Measurements from ENCODE around the gene KSR2. TPM values are rescaled to one million over a fixed set of nuclear protein-coding genes. Genes with fewer than 3 reads are reported as not detected.

Gene KSR2
- total and polyA plus RNA-seq, 10 of the 15 experiments (the other 5 are each of a cell fraction or from before 2014, with no cell fraction given) = under 0.01 to 1.5 (median 0.01) TPM; not detected in 3

DNA sequence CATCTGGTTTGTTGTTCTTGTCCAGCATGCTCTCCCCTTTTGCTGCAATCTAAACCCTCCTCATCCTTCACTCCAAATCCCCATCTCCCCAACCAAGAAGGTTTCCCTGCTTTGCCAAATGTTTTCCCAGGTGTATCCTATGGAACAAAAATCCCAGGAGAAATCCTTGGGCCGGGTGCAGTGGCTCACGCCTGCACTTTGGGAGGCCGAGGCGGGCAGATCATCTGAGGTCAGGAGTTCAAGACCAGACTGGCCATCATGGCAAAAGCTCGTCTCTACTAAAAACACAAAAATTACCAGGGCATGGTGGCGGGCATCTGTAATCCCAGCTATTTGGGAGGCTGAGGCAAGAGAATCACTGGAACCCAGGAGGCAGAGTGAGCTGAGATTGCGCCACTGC lies 5.0 kb downstream of the KSR2 start:
- intact Hi-C loops (cut with micrococcal nuclease; ENCODE audit: unreplicated experiment) (no loop called here), in situ Hi-C loops (cut with MboI) (no loop called here)
- DNase-seq (ENCODE audit: low read depth, low spot score) (no peak), ATAC-seq (no peak), FAIRE-seq (no peak)
- Histone ChIP-seq H2AFZ (ENCODE audit: control insufficient read depth, low read depth, low read length) (no peak overlapping the region), H3K79me2 (ENCODE audit: control insufficient read depth, insufficient read depth, low read length) (no peaks in the 10 kb centered on the region), H3K4me3 (no peak overlapping the region), H3K27me3 (replicated peaks in 1 of 2; ENCODE audit: control insufficient read depth in 2 of 2, insufficient read depth in 2 of 2, low read length in 1 of 2) (peaks cover 0 to 6% of the 10 kb centered on the region in 2 experiments; a peak in 2 of 4 replicates), H3K9ac (ENCODE audit: control insufficient read depth, insufficient read depth, low read length) (no peak overlapping the region), H3K9me3 (replicated peaks; ENCODE audit: control insufficient read depth, insufficient read depth, low read length) (no peaks in the 10 kb centered on the region), H4K20me1 (ENCODE audit: control insufficient read depth, insufficient read depth) (no peaks in the 10 kb centered on the region), H3K27ac (ENCODE audit: control insufficient read depth, insufficient read depth) (no peak overlapping the region), H3K4me2 (ENCODE audit: control insufficient read depth, insufficient read depth) (no peak overlapping the region), H3K4me1 (ENCODE audit: control insufficient read depth, insufficient read depth, low read length) (no peaks in the 10 kb centered on the region), H3K36me3 (ENCODE audit: control insufficient read depth in 2 of 2, insufficient read depth in 2 of 2, low read length in 1 of 2) (no peaks in the 10 kb centered on the region)
- ChIA-PET SMC1A (ENCODE audit: uncharacterized antibody, unreplicated experiment) (interaction anchor here (1.1 kb wide), 1 partner anchor 11 kb away, joined by 4 read pairs; no protein-coding TSS in a partner anchor), CTCF (no interaction called here), POLR2A (no interaction called here), RAD21 (ENCODE audit: unreplicated experiment) (no interaction called here)
- BruUV-seq (replicated peaks) = no TSS peak
- no peak for TF ChIP-seq TCF3 (IDR thresholded peaks at IDR 0.05; ENCODE audit: borderline replicate concordance, insufficient read depth, low read depth, low read length)
- no peak for TF ChIP-seq ZNF24 (IDR thresholded peaks at IDR 0.05)
- no peak for TF ChIP-seq NFYA (IDR thresholded peaks at IDR 0.05; ENCODE audit: borderline replicate concordance, low read depth, low read length)
- TF ChIP-seq, protein P1, sequence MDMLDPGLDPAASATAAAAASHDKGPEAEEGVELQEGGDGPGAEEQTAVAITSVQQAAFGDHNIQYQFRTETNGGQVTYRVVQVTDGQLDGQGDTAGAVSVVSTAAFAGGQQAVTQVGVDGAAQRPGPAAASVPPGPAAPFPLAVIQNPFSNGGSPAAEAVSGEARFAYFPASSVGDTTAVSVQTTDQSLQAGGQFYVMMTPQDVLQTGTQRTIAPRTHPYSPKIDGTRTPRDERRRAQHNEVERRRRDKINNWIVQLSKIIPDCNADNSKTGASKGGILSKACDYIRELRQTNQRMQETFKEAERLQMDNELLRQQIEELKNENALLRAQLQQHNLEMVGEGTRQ (IDR thresholded peaks at IDR 0.05; ENCODE audit: borderline replicate concordance, low read depth, low read length) = no peak
- TF ChIP-seq, protein P2, sequence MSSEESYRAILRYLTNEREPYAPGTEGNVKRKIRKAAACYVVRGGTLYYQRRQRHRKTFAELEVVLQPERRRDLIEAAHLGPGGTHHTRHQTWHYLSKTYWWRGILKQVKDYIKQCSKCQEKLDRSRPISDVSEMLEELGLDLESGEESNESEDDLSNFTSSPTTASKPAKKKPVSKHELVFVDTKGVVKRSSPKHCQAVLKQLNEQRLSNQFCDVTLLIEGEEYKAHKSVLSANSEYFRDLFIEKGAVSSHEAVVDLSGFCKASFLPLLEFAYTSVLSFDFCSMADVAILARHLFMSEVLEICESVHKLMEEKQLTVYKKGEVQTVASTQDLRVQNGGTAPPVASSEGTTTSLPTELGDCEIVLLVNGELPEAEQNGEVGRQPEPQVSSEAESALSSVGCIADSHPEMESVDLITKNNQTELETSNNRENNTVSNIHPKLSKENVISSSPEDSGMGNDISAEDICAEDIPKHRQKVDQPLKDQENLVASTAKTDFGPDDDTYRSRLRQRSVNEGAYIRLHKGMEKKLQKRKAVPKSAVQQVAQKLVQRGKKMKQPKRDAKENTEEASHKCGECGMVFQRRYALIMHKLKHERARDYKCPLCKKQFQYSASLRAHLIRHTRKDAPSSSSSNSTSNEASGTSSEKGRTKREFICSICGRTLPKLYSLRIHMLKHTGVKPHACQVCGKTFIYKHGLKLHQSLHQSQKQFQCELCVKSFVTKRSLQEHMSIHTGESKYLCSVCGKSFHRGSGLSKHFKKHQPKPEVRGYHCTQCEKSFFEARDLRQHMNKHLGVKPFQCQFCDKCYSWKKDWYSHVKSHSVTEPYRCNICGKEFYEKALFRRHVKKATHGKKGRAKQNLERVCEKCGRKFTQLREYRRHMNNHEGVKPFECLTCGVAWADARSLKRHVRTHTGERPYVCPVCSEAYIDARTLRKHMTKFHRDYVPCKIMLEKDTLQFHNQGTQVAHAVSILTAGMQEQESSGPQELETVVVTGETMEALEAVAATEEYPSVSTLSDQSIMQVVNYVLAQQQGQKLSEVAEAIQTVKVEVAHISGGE (CRISPR knock-in tag; IDR thresholded peaks at IDR 0.05) = no peak
- no peak for TF ChIP-seq MEF2B (IDR thresholded peaks at IDR 0.05; ENCODE audit: partially characterized antibody, poor library complexity, severe bottlenecking)
- TF ChIP-seq BCL11A (IDR thresholded peaks at IDR 0.05; ENCODE audit: low read depth, low read length) = no peak
- TF ChIP-seq, protein P3, sequence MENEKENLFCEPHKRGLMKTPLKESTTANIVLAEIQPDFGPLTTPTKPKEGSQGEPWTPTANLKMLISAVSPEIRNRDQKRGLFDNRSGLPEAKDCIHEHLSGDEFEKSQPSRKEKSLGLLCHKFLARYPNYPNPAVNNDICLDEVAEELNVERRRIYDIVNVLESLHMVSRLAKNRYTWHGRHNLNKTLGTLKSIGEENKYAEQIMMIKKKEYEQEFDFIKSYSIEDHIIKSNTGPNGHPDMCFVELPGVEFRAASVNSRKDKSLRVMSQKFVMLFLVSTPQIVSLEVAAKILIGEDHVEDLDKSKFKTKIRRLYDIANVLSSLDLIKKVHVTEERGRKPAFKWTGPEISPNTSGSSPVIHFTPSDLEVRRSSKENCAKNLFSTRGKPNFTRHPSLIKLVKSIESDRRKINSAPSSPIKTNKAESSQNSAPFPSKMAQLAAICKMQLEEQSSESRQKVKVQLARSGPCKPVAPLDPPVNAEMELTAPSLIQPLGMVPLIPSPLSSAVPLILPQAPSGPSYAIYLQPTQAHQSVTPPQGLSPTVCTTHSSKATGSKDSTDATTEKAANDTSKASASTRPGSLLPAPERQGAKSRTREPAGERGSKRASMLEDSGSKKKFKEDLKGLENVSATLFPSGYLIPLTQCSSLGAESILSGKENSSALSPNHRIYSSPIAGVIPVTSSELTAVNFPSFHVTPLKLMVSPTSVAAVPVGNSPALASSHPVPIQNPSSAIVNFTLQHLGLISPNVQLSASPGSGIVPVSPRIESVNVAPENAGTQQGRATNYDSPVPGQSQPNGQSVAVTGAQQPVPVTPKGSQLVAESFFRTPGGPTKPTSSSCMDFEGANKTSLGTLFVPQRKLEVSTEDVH (IDR thresholded peaks at IDR 0.05; ENCODE audit: low read depth, partially characterized antibody) = no peak
- no peak for TF ChIP-seq ESRRA (IDR thresholded peaks at IDR 0.05; ENCODE audit: low read length)
- WGBS (ENCODE audit: insufficient coverage, insufficient replicate concordance, low lambda C conversion rate, missing lambda C conversion rate) = 13% methylated on average over 7 of the region's 7 CpGs

Measured in GM12878 (cell line).